Measurements from ENCODE around the gene PPFIA2. TPM values are rescaled to one million over a fixed set of nuclear protein-coding genes. Genes with fewer than 3 reads are reported as not detected.

Gene PPFIA2
- total and polyA plus RNA-seq, 10 of the 15 experiments (the other 5 are each of a cell fraction or from before 2014, with no cell fraction given) = 0.06 to 0.39 (median 0.18) TPM; not detected in 6

DNA sequence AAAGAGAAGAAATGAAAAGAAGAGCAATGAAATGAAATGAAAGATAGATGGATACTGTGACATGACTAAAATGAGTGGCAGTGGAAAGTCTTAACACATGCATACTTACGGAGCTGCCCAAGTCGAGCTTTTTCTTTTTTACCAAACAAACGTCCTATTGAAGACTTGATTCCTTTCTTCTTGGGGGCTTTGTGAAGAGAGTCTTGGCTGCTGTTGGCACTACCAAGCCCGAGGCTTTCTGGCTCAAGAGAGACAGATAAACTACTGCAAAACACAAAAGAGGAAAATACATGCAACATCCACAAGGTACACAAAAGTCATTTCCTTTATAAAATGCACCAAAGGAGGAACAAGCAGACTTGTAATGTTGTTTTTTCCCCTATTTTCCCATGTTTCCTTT lies 420.1 kb downstream of the PPFIA2 start:
- DNase-seq (ENCODE audit: low read depth, low spot score) (no peak), ATAC-seq (no peak), FAIRE-seq (no peak)
- H4K20me1 ChIP-seq (ENCODE audit: control insufficient read depth, insufficient read depth) = no peaks in the 10 kb centered on the region
- in situ Hi-C loops (cut with MboI) = no loop called here
- TF ChIP-seq, protein P1, sequence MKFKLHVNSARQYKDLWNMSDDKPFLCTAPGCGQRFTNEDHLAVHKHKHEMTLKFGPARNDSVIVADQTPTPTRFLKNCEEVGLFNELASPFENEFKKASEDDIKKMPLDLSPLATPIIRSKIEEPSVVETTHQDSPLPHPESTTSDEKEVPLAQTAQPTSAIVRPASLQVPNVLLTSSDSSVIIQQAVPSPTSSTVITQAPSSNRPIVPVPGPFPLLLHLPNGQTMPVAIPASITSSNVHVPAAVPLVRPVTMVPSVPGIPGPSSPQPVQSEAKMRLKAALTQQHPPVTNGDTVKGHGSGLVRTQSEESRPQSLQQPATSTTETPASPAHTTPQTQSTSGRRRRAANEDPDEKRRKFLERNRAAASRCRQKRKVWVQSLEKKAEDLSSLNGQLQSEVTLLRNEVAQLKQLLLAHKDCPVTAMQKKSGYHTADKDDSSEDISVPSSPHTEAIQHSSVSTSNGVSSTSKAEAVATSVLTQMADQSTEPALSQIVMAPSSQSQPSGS (IDR thresholded peaks at IDR 0.05; ENCODE audit: low read length) = no peak
- TF ChIP-seq KAT2A (conservative IDR thresholded peaks at IDR 0.05; ENCODE audit: control insufficient read depth, low read depth, low read length) = no peak
- no peak for TF ChIP-seq SMARCA5 (IDR thresholded peaks at IDR 0.05)
- TF ChIP-seq CHD2 (IDR thresholded peaks at IDR 0.05; ENCODE audit: borderline replicate concordance, low read depth, low read length) = no peak
- TF ChIP-seq STAT1 (conservative IDR thresholded peaks at IDR 0.05) = no peak
- TF ChIP-seq TCF12 (IDR thresholded peaks at IDR 0.05; ENCODE audit: low read depth, low read length) = no peak
- no peak for TF ChIP-seq CREB1 (IDR thresholded peaks at IDR 0.05; ENCODE audit: low read depth)
- no peak for TF ChIP-seq HDAC6 (IDR thresholded peaks at IDR 0.05; ENCODE audit: unreplicated experiment)
- no peak for TF ChIP-seq RAD21 (IDR thresholded peaks at IDR 0.05; ENCODE audit: insufficient read depth, low read depth, low read length)
- no peaks in the 10 kb centered on the region for H3K4me1 ChIP-seq (ENCODE audit: control insufficient read depth, insufficient read depth, low read length)
- SMC1A ChIA-PET (ENCODE audit: uncharacterized antibody, unreplicated experiment) = interaction anchor here (0.6 to 0.9 kb wide), 2 partner anchors 8 to 28 kb away, joined by 3 read pairs; no protein-coding TSS in a partner anchor
- intact Hi-C loops (cut with micrococcal nuclease; ENCODE audit: unreplicated experiment) = no loop called here
- no peaks in the 10 kb centered on the region for H3K27me3 ChIP-seq (replicated peaks in 1 of 2; ENCODE audit: control insufficient read depth in 2 of 2, insufficient read depth in 2 of 2, low read length in 1 of 2)
- H2AFZ ChIP-seq (ENCODE audit: control insufficient read depth, low read depth, low read length) = no peak overlapping the region
- H3K4me3 ChIP-seq = no peak overlapping the region
- CTCF ChIA-PET = interaction anchor here (1.0 kb wide), 1 partner anchor 10 kb away, joined by 4 read pairs; no protein-coding TSS in a partner anchor
- H3K9ac ChIP-seq (ENCODE audit: control insufficient read depth, insufficient read depth, low read length) = no peak overlapping the region
- POLR2A ChIA-PET = no interaction called here
- BruUV-seq (replicated peaks) = no TSS peak
- H3K4me2 ChIP-seq (ENCODE audit: control insufficient read depth, insufficient read depth) = no peak overlapping the region
- H3K36me3 ChIP-seq (ENCODE audit: control insufficient read depth in 2 of 2, insufficient read depth in 2 of 2, low read length in 1 of 2) = no peaks in the 10 kb centered on the region
- no peak overlapping the region for H3K27ac ChIP-seq (ENCODE audit: control insufficient read depth, insufficient read depth)
- 30% methylated on average over 4 of the region's 4 CpGs for WGBS (ENCODE audit: insufficient coverage, insufficient replicate concordance, low lambda C conversion rate, missing lambda C conversion rate)
- no peaks in the 10 kb centered on the region for H3K9me3 ChIP-seq (replicated peaks; ENCODE audit: control insufficient read depth, insufficient read depth, low read length)
- no peaks in the 10 kb centered on the region for H3K79me2 ChIP-seq (ENCODE audit: control insufficient read depth, insufficient read depth, low read length)
- RAD21 ChIA-PET (ENCODE audit: unreplicated experiment) = no interaction called here

Measured in GM12878 (cell line).